Esophagus squamous epithelium (tissue), 4 donors: ENCODE measurements around the gene CSTPP1.

Source experiments
- POLR2A ChIP-seq, 4 donors: fragments of 450-650 bp; IDR thresholded peaks; one replicate each; pipeline ENCODE4 v1.6.1; 2017; ENCODE audit warnings: antibody characterized with exemption in 4 of 4, mild to moderate bottlenecking in 4 of 4, moderate library complexity in 3 of 4
- TF ChIP-seq, protein P1 (sequence below), 6 experiments: fragments of 450-650 bp in 4 of 6; fragments of 200-600 bp in 2 of 6; sonication (generic) in 2 of 6; IDR thresholded peaks; one replicate each; pipeline ENCODE4 v1.5.1; 2016 to 2019; ENCODE audit warnings: antibody characterized with exemption in 6 of 6, mild to moderate bottlenecking in 4 of 6, moderate library complexity in 4 of 6

DNA sequence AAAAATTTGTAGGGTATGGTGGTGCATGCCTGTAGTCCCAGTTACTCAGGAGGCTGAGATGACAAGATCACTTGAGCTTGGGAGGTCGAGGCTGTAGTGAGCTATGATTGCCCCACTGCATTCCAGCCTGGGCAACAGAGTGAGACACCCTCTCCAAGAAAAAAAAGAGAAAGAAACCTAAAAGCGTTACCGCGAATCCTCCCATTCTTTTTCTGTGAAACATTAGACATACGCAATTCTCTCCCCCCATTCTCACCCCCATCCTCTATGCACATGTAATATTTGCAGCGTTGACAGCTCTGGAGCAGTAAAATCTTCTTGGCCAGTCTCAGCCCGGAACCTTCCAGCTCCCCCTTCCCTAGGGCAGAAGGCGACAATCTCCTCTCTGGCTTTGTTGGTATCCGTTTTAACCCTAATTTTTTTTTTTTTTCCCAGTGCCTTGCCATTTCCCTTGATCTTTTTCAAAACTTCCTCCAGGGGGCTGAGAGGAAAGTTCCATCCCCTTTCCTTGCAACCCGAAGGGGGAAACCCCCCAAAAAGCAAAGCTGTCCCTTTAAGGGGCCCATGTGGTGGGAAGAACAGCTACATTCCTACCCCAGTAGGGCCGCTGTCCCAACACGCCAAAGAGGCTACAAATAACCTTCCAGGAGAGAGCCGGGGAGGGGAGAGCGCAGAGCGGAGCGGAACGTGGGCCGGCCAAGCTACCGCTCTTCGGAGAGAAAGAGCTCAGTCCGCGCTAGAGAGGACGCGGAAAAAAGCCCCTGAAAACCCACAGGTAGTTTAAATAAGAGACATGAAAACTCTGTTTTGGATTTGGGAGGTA is 20.1 kb upstream of the CSTPP1 start:
- TF ChIP-seq, protein P1, sequence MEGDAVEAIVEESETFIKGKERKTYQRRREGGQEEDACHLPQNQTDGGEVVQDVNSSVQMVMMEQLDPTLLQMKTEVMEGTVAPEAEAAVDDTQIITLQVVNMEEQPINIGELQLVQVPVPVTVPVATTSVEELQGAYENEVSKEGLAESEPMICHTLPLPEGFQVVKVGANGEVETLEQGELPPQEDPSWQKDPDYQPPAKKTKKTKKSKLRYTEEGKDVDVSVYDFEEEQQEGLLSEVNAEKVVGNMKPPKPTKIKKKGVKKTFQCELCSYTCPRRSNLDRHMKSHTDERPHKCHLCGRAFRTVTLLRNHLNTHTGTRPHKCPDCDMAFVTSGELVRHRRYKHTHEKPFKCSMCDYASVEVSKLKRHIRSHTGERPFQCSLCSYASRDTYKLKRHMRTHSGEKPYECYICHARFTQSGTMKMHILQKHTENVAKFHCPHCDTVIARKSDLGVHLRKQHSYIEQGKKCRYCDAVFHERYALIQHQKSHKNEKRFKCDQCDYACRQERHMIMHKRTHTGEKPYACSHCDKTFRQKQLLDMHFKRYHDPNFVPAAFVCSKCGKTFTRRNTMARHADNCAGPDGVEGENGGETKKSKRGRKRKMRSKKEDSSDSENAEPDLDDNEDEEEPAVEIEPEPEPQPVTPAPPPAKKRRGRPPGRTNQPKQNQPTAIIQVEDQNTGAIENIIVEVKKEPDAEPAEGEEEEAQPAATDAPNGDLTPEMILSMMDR (IDR thresholded peaks at IDR 0.05): peak in 1 of 6 experiments; percentile 14
- peak in 2 of 4 donors; percentile 19 to 37 for TF ChIP-seq POLR2A (IDR thresholded peaks at IDR 0.05)
